ENCODE measurements around the gene DDX25.

DNA sequence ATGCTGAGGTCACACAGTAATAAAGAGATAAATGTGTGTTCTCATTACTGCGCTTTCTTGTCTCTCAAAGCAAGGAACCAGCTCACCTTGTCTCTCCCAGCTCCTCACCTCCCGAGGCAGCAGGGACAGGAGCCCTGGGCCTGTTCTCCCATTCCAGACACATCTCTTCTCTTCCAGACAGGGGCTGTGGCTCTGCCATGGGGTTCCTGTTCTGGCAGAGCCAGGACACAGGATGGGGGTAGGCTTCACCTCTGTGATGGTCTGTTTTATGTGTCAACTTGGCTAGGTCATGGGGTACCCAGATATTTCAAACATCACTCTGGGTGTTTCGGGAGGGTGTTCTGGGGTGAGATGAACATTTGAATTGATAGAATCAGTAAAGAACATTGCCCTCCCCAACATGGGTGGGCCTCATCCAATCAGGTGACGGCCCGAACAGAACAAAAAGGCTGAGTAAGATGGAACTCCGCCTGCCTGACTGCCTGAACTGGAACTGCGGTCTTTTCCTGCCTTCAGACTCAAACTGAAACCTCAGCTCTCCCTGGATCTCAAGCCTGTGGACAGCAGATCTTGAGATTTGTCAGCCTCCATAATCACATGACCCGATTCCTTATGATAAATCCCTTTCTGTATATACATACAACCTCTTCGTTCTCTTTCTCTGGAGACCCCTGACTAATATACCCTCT lies 39.5 kb downstream of the DDX25 start:
- no peak for TF ChIP-seq POLR2AphosphoS5 (IDR thresholded peaks at IDR 0.05)
- TF ChIP-seq, protein P1, sequence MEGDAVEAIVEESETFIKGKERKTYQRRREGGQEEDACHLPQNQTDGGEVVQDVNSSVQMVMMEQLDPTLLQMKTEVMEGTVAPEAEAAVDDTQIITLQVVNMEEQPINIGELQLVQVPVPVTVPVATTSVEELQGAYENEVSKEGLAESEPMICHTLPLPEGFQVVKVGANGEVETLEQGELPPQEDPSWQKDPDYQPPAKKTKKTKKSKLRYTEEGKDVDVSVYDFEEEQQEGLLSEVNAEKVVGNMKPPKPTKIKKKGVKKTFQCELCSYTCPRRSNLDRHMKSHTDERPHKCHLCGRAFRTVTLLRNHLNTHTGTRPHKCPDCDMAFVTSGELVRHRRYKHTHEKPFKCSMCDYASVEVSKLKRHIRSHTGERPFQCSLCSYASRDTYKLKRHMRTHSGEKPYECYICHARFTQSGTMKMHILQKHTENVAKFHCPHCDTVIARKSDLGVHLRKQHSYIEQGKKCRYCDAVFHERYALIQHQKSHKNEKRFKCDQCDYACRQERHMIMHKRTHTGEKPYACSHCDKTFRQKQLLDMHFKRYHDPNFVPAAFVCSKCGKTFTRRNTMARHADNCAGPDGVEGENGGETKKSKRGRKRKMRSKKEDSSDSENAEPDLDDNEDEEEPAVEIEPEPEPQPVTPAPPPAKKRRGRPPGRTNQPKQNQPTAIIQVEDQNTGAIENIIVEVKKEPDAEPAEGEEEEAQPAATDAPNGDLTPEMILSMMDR (IDR thresholded peaks at IDR 0.05): no peak
- TF ChIP-seq POLR2A (IDR thresholded peaks at IDR 0.05): no peak
- TF ChIP-seq EP300 (IDR thresholded peaks at IDR 0.05; ENCODE audit: low read depth): no peak

All from transverse colon (tissue), 4 donors.